Loucy (cell line): Measurements from ENCODE around the gene DLG2.
"Not testable (repeated sequence)": the region's sequence is repeated elsewhere in the genome, so short reads cannot be mapped to it uniquely, and the experiment has no call there.

Experiments used
- H2AFZ ChIP-seq: fragments of 200-600 bp; sonication (generic); 2 replicates; pipeline ENCODE4 v1.6.0; 2016; ENCODE audit warnings: antibody characterized with exemption, mild to moderate bottlenecking, low read length, moderate library complexity
- H3F3A ChIP-seq: fragments of 200-600 bp; 2 replicates; pipeline ENCODE4 v1.6.0; 2016; ENCODE audit warnings: antibody characterized with exemption, low read depth, mild to moderate bottlenecking
- H3K27me3 ChIP-seq: fragments of 200-600 bp; sonication (generic); 2 replicates; pipeline ENCODE4 v1.6.1; 2014; ENCODE audit warnings: low read length, mild to moderate bottlenecking; ENCODE audit not compliant: insufficient read depth, poor library complexity, severe bottlenecking
- H3K36me3 ChIP-seq: fragments of 200-600 bp; sonication (generic); 2 replicates; pipeline ENCODE4 v1.6.1; 2016; ENCODE audit warnings: low read length; ENCODE audit not compliant: insufficient read depth
- H3K4me1 ChIP-seq: fragments of 200-600 bp; sonication (generic); 2 replicates; pipeline ENCODE4 v1.5.1; 2014; ENCODE audit warnings: low read length, mild to moderate bottlenecking; ENCODE audit not compliant: insufficient read depth, poor library complexity, severe bottlenecking
- H3K4me2 ChIP-seq: fragments of 200-600 bp; sonication (generic); 2 replicates; pipeline ENCODE4 v1.6.0; 2014; ENCODE audit warnings: antibody characterized with exemption, low read length, low read depth, mild to moderate bottlenecking; ENCODE audit not compliant: poor library complexity, severe bottlenecking
- H3K4me3 ChIP-seq: fragments of 200-600 bp; sonication (generic); 2 replicates; pipeline ENCODE4 v1.5.1; 2014; ENCODE audit warnings: low read length, mild to moderate bottlenecking, mixed read lengths; ENCODE audit not compliant: poor library complexity, severe bottlenecking
- H3K79me2 ChIP-seq: fragments of 200-600 bp; sonication (generic); 2 replicates; pipeline ENCODE4 v1.6.1; 2014; ENCODE audit warnings: low read length; ENCODE audit not compliant: insufficient read depth
- H3K9ac ChIP-seq: fragments of 200-600 bp; sonication (generic); 2 replicates; pipeline ENCODE4 v1.6.0; 2014; ENCODE audit warnings: mild to moderate bottlenecking, low read depth, low read length, moderate library complexity; ENCODE audit not compliant: poor library complexity, severe bottlenecking
- H3K9me2 ChIP-seq: fragments of 200-600 bp; sonication (generic); replicated peaks from 2 replicates; pipeline ENCODE4 v1.6.1; 2016; ENCODE audit warnings: low read depth, low read length, mixed read lengths
- H3K9me3 ChIP-seq: fragments of 200-600 bp; sonication (generic); 2 replicates; pipeline ENCODE4 v1.6.1; 2014; ENCODE audit warnings: mild to moderate bottlenecking, antibody characterized with exemption, low read length, low read depth; ENCODE audit not compliant: insufficient read depth
- H4K20me1 ChIP-seq: fragments of 200-600 bp; sonication (generic); 2 replicates; pipeline ENCODE4 v1.6.0; 2014; ENCODE audit warnings: antibody characterized with exemption, low read length, mild to moderate bottlenecking; ENCODE audit not compliant: insufficient read depth, poor library complexity, severe bottlenecking
- CTCF ChIP-seq: fragments of 200-600 bp; sonication (generic); conservative IDR thresholded peaks from 2 replicates; pipeline ENCODE4 v1.5.1; 2014; ENCODE audit warnings: mild to moderate bottlenecking, antibody characterized with exemption, low read length
- EZH2phosphoT487 ChIP-seq: fragments of 200-600 bp; IDR thresholded peaks from 2 replicates; pipeline ENCODE4 v1.6.1; 2018; ENCODE audit warnings: antibody characterized with exemption, mild to moderate bottlenecking, moderate library complexity, borderline replicate concordance

Gene DLG2

GRCh38 chr11:85115798-85116197 is 511.3 kb downstream of the DLG2 start:
- H3K36me3 ChIP-seq: no peaks in the 10 kb centered on the region
- H3K27me3 ChIP-seq: no peaks in the 10 kb centered on the region
- H3K4me1 ChIP-seq: peaks cover 2% of the 10 kb centered on the region
- no peaks in the 10 kb centered on the region for H3K9me3 ChIP-seq
- no peak overlapping the region for H3K9ac ChIP-seq
- no peaks in the 10 kb centered on the region for H3K79me2 ChIP-seq
- no peaks in the 10 kb centered on the region for H3F3A ChIP-seq
- H3K4me3 ChIP-seq: no peak overlapping the region
- H3K4me2 ChIP-seq: no peak overlapping the region
- no peaks in the 10 kb centered on the region for H4K20me1 ChIP-seq
- TF ChIP-seq EZH2phosphoT487: no peak
- no peak for TF ChIP-seq CTCF
- H2AFZ ChIP-seq: no peak overlapping the region
- H3K9me2 ChIP-seq: no peaks in the 10 kb centered on the region

- no peaks in the 10 kb centered on the region for H3K9me2 ChIP-seq
- H2AFZ ChIP-seq: no peak overlapping the region
- no peaks in the 10 kb centered on the region for H3F3A ChIP-seq
- H3K9me3 ChIP-seq: no peaks in the 10 kb centered on the region
- peaks cover 11% of the 10 kb centered on the region for H3K4me1 ChIP-seq
- TF ChIP-seq CTCF: no peak
- TF ChIP-seq EZH2phosphoT487: no peak
- H3K4me2 ChIP-seq: no peak overlapping the region
- H3K79me2 ChIP-seq: no peaks in the 10 kb centered on the region
- no peaks in the 10 kb centered on the region for H3K27me3 ChIP-seq
- no peaks in the 10 kb centered on the region for H3K36me3 ChIP-seq
- H3K4me3 ChIP-seq: no peak overlapping the region
- H4K20me1 ChIP-seq: no peaks in the 10 kb centered on the region
- H3K9ac ChIP-seq: no peak overlapping the region
Measured at GRCh38 chr11:85114786-85115185, 512.4 kb downstream of the DLG2 start.

- H3K4me2 ChIP-seq: peak overlapping the region; percentile 45
- H2AFZ ChIP-seq, H3K4me3 ChIP-seq: not testable (repeated sequence)
Measured at GRCh38 chr11:85110246-85110645, 516.9 kb downstream of the DLG2 start.

GRCh38 chr11:85109141-85109540 is 518.0 kb downstream of the DLG2 start:
- Histone ChIP-seq H2AFZ (no peak overlapping the region), H3K79me2 (no peaks in the 10 kb centered on the region), H3K4me3 (no peak overlapping the region), H3K27me3 (no peaks in the 10 kb centered on the region), H3K9ac (no peak overlapping the region), H3F3A (no peaks in the 10 kb centered on the region), H3K9me3 (no peaks in the 10 kb centered on the region), H3K9me2 (no peaks in the 10 kb centered on the region), H3K36me3 (no peaks in the 10 kb centered on the region), H3K4me2 (no peak overlapping the region), H4K20me1 (no peaks in the 10 kb centered on the region), H3K4me1 (peaks cover 16% of the 10 kb centered on the region)
- TF ChIP-seq EZH2phosphoT487: no peak
- no peak for TF ChIP-seq CTCF

More at GRCh38 chr11:85110246-85110645, 516.9 kb downstream of the DLG2 start:
- not testable (repeated sequence) for H3K9me3 ChIP-seq, H3F3A ChIP-seq, H3K27me3 ChIP-seq, H3K36me3 ChIP-seq, H4K20me1 ChIP-seq, H3K9ac ChIP-seq, H3K9me2 ChIP-seq, H3K79me2 ChIP-seq
- peaks cover 16% of the 10 kb centered on the region for H3K4me1 ChIP-seq
